IMR-90 (cell line): Measurements from ENCODE around the gene TOP2B. TPM values are rescaled to one million over a fixed set of nuclear protein-coding genes. Genes with fewer than 3 reads are reported as not detected.

Source experiments
- ATAC-seq: fragments of 200-7000 bp; cut with Tn5 transposase; 2 replicates; pipeline ENCODE4 v1.9.1; 2020; ENCODE audit warnings: low read depth, mild to moderate bottlenecking, moderate library complexity
- BruUV-seq: library from RNA; stranded (reverse); fragments of 400-500 nt; replicated peaks from 2 replicates; lab custom pipeline; 2021; lab: Mats Ljungman, UMichigan
- CTCF ChIA-PET: fragments of 300-600 bp; formaldehyde crosslinking; extraction: SDS; loops from one replicate; lab custom pipeline; 2021; ENCODE audit warnings: antibody characterized with exemption; lab: Yijun Ruan, JAX
- POLR2A ChIA-PET: fragments of 300-600 bp; sonication (Branson Sonifier 250); formaldehyde crosslinking; loops from one replicate; lab custom pipeline; 2022; ENCODE audit warnings: antibody characterized with exemption; ENCODE audit not compliant: unreplicated experiment; lab: Charles Lee
- DNase-seq: peaks from one replicate; pipeline ENCODE4 v3.0.0; 2013
- H2AFZ ChIP-seq: replicated peaks from 2 replicates; pipeline ENCODE3; 2013; ENCODE audit warnings: low read length, mild to moderate bottlenecking; ENCODE audit not compliant: poor library complexity
- H2AK5ac ChIP-seq: 2 replicates; pipeline ENCODE4 v1.6.1; 2013; ENCODE audit warnings: low read depth, low read length, inconsistent platforms
- H2AK9ac ChIP-seq: replicated peaks from 2 replicates; pipeline ENCODE3; 2013; ENCODE audit warnings: mild to moderate bottlenecking, low read depth, low read length, moderate library complexity; ENCODE audit not compliant: poor library complexity
- H2BK120ac ChIP-seq: 2 replicates; pipeline ENCODE4 v1.6.1; 2013; ENCODE audit warnings: low read depth, low read length, inconsistent platforms
- H2BK15ac ChIP-seq: 3 replicates; pipeline ENCODE4 v1.6.1; 2013; ENCODE audit warnings: low read depth, low read length, inconsistent platforms
- H2BK20ac ChIP-seq: 2 replicates; pipeline ENCODE4 v1.6.1; 2013; ENCODE audit warnings: low read depth, mild to moderate bottlenecking, inconsistent platforms, low read length, moderate library complexity
- H2BK5ac ChIP-seq: 2 replicates; pipeline ENCODE4 v1.6.1; 2013; ENCODE audit warnings: mild to moderate bottlenecking, low read depth, low read length, inconsistent platforms; ENCODE audit not compliant: poor library complexity, severe bottlenecking
- H3K14ac ChIP-seq: replicated peaks from 2 replicates; pipeline ENCODE4 v1.6.1; 2013; ENCODE audit warnings: low read depth, low read length, inconsistent platforms
- H3K18ac ChIP-seq: 2 replicates; pipeline ENCODE4 v1.6.1; 2013; ENCODE audit warnings: low read depth, low read length, control low read depth
- H3K23ac ChIP-seq: 2 replicates; pipeline ENCODE4 v1.6.1; 2013; ENCODE audit warnings: low read depth, low read length, inconsistent platforms
- H3K27ac ChIP-seq: 2 replicates; pipeline ENCODE4 v1.5.1; 2013; ENCODE audit warnings: mild to moderate bottlenecking, control low read depth, low read length; ENCODE audit not compliant: insufficient read depth
- H3K27me3 ChIP-seq: 2 replicates; pipeline ENCODE4 v1.6.1; 2013; ENCODE audit warnings: low read length; ENCODE audit not compliant: control insufficient read depth, insufficient read depth
- H3K36me3 ChIP-seq: 2 replicates; pipeline ENCODE4 v1.6.1; 2013; ENCODE audit warnings: low read length, mixed read lengths; ENCODE audit not compliant: control insufficient read depth, insufficient read depth
- H3K4ac ChIP-seq: 2 replicates; pipeline ENCODE4 v1.6.1; 2013; ENCODE audit warnings: low read depth, low read length, inconsistent platforms
- H3K4me1 ChIP-seq: 2 replicates; pipeline ENCODE4 v1.6.1; 2013; ENCODE audit warnings: low read length, mixed read lengths; ENCODE audit not compliant: control insufficient read depth, insufficient read depth
- H3K4me2 ChIP-seq: 2 replicates; pipeline ENCODE4 v1.6.1; 2013; ENCODE audit warnings: low read depth, mild to moderate bottlenecking, control low read depth, low read length, moderate library complexity
- H3K4me3 ChIP-seq: 2 replicates; pipeline ENCODE4 v1.5.1; 2013; ENCODE audit warnings: low read depth, mild to moderate bottlenecking, control low read depth, low read length, moderate library complexity; ENCODE audit not compliant: insufficient read depth
- H3K56ac ChIP-seq: 2 replicates; pipeline ENCODE4 v1.6.1; 2013; ENCODE audit warnings: low read length, inconsistent platforms; ENCODE audit not compliant: insufficient read depth; ENCODE audit errors: extremely low read depth
- H3K79me1 ChIP-seq, 2 experiments: 2 replicates each; pipeline ENCODE4 v1.6.1; 2013; ENCODE audit warnings: low read length in 2 of 2, inconsistent platforms in 1 of 2, low read depth in 1 of 2
- H3K9ac ChIP-seq: 2 replicates; pipeline ENCODE4 v1.6.1; 2013; ENCODE audit warnings: low read depth, low read length, control low read depth
- H3K9me1 ChIP-seq: 2 replicates; pipeline ENCODE4 v1.6.1; 2013; ENCODE audit warnings: low read length, inconsistent platforms; ENCODE audit not compliant: insufficient read depth
- H3K9me3 ChIP-seq: 2 replicates; pipeline ENCODE4 v1.6.1; 2013; ENCODE audit warnings: low read length; ENCODE audit not compliant: control insufficient read depth, insufficient read depth
- H4K20me1 ChIP-seq: 2 replicates; pipeline ENCODE4 v1.6.1; 2013; ENCODE audit warnings: low read length, inconsistent platforms; ENCODE audit not compliant: insufficient read depth
- H4K5ac ChIP-seq: 2 replicates; pipeline ENCODE4 v1.6.1; 2013; ENCODE audit warnings: mild to moderate bottlenecking, low read depth, low read length, control low read depth
- H4K8ac ChIP-seq, 2 experiments: 2 replicates each; pipeline ENCODE4 v1.6.1; 2013; ENCODE audit warnings: low read depth in 2 of 2, low read length in 2 of 2, control low read depth in 1 of 2, inconsistent platforms in 1 of 2
- H4K91ac ChIP-seq: 2 replicates; pipeline ENCODE4 v1.6.1; 2013; ENCODE audit warnings: low read depth, low read length, inconsistent platforms; ENCODE audit not compliant: insufficient read depth
- BHLHE40 ChIP-seq: fragments of 150-350 bp; IDR thresholded peaks from 2 replicates; pipeline ENCODE4 v1.6.1; 2016; ENCODE audit warnings: mild to moderate bottlenecking, low read depth, low read length
- CEBPB ChIP-seq: IDR thresholded peaks from 2 replicates; pipeline ENCODE4 v1.6.1; 2012; ENCODE audit warnings: low read depth, low read length, improper control_type of control experiment
- CHD1 ChIP-seq: IDR thresholded peaks from 2 replicates; pipeline ENCODE4 v1.6.1; 2012; ENCODE audit warnings: low read depth, low read length, improper control_type of control experiment
- CTCF ChIP-seq: conservative IDR thresholded peaks from 2 replicates; pipeline ENCODE4 v1.5.1; 2012; ENCODE audit warnings: mild to moderate bottlenecking, low read depth, low read length, improper control_type of control experiment
- ELK1 ChIP-seq: fragments of 150-350 bp; IDR thresholded peaks from 2 replicates; pipeline ENCODE4 v1.6.1; 2016; ENCODE audit warnings: low read depth, mild to moderate bottlenecking, low read length, moderate library complexity, borderline replicate concordance
- FOS ChIP-seq: fragments of 150-350 bp; IDR thresholded peaks from 2 replicates; pipeline ENCODE4 v1.6.1; 2016; ENCODE audit warnings: low read depth, low read length
- MAFK ChIP-seq: IDR thresholded peaks from 2 replicates; pipeline ENCODE4 v1.6.1; 2012; ENCODE audit warnings: low read depth, low read length, improper control_type of control experiment
- MAZ ChIP-seq: IDR thresholded peaks from 2 replicates; pipeline ENCODE4 v1.6.1; 2012; ENCODE audit warnings: low read depth, mild to moderate bottlenecking, low read length, improper control_type of control experiment, moderate library complexity, borderline replicate concordance
- MXI1 ChIP-seq: IDR thresholded peaks from 2 replicates; pipeline ENCODE4 v1.6.1; 2012; ENCODE audit warnings: low read depth, mild to moderate bottlenecking, low read length, moderate library complexity, borderline replicate concordance
- NFE2L2 ChIP-seq: fragments of 150-350 bp; IDR thresholded peaks from 2 replicates; pipeline ENCODE4 v1.6.1; 2016; ENCODE audit warnings: low read depth, mild to moderate bottlenecking, low read length
- POLR2A ChIP-seq: IDR thresholded peaks from 2 replicates; pipeline ENCODE4 v1.6.1; 2012; ENCODE audit warnings: mild to moderate bottlenecking, low read depth, low read length
- RAD21 ChIP-seq: IDR thresholded peaks from 2 replicates; pipeline ENCODE4 v1.6.1; 2012; ENCODE audit warnings: low read length, improper control_type of control experiment
- RCOR1 ChIP-seq: IDR thresholded peaks from 2 replicates; pipeline ENCODE4 v1.6.1; 2012; ENCODE audit warnings: mild to moderate bottlenecking, low read length, improper control_type of control experiment; ENCODE audit not compliant: insufficient replicate concordance
- RFX5 ChIP-seq: IDR thresholded peaks from 2 replicates; pipeline ENCODE4 v1.8.0; 2012; ENCODE audit warnings: low read depth, mild to moderate bottlenecking, low read length, moderate library complexity
- SMC3 ChIP-seq: fragments of 150-350 bp; IDR thresholded peaks from 2 replicates; pipeline ENCODE4 v1.6.1; 2016; ENCODE audit warnings: low read depth, mild to moderate bottlenecking, antibody characterized with exemption, low read length, moderate library complexity
- USF2 ChIP-seq: fragments of 150-350 bp; IDR thresholded peaks from 2 replicates; pipeline ENCODE4 v1.6.1; 2017; ENCODE audit warnings: mild to moderate bottlenecking, antibody characterized with exemption, low read length, low read depth
- WGBS, 2 experiments: methylation state at CpG; one replicate each; pipeline versions ENCODE4 v1.1.5 to v1.1.7; 2013; ENCODE audit warnings: missing lambda C conversion rate in 2 of 2; ENCODE audit not compliant: insufficient read length in 1 of 2; ENCODE audit errors: extremely low coverage in 2 of 2; 5-methylcytosine and 5-hydroxymethylcytosine counted together
- dilution Hi-C: fragments of 300-500 bp; cut with HindIII; formaldehyde crosslinking; loops from one replicate; pipeline ENCODE4 v1.14.3; 2018; ENCODE audit warnings: low sequenced_read_pairs; ENCODE audit not compliant: unreplicated experiment
- in situ Hi-C: fragments of 300-500 bp; cut with MboI; formaldehyde crosslinking; loops from 3 replicates; pipeline ENCODE4 v1.14.3; 2019; ENCODE audit warnings: low sequenced_read_pairs, inconsistent platforms, mixed read lengths
- intact Hi-C: fragments of 100-400 bp; cut with micrococcal nuclease; formaldehyde crosslinking; loops from 2 replicates; pipeline ENCODE4 v1.10.0; 2022
- polyA plus RNA-seq, 3 experiments: library from polyadenylated mRNA; depleted of rRNA; stranded (reverse); fragments of >200 nt; gene quantifications; 2 replicates each; pipeline ENCODE4 v1.2.3, GENCODE V29; 2012; ENCODE audit warnings: low replicate concordance in 1 of 3
- total RNA-seq: library from RNA; depleted of rRNA; stranded (reverse); fragments of >200 nt; gene quantifications from 2 replicates; pipeline ENCODE4 v1.2.3, GENCODE V29; 2012

The TOP2B gene
- total and polyA plus RNA-seq, 2 of the 4 experiments (the other 2 are of a cell fraction), result 45.5 to 53.4 TPM

DNA sequence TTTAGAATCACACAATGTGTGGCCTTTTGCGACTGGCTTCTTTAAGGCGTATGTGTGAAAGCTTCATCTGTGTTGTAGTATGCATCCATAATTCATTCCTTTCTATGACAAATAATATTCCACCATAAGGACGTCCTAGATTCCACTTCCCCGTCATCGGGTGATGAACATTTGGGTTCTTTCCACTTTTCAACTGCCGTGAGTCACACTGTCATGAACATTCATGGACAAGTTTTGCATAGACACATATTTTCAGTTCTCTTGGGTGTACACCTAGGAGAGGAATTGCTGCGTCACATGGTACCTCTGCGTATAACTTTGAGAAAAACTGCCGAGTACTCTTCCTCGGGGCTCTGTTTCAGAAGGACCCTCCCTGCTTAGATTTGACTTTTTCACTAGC lies 97.3 kb downstream of the TOP2B start:
- no peak for ATAC-seq
- POLR2A ChIA-PET, result no interaction called here

More for the DNA sequence above, 97.3 kb downstream of the TOP2B start:
- no peak overlapping the region for H3K14ac ChIP-seq
- no peak overlapping the region for H2AFZ ChIP-seq
- no peak overlapping the region for H2AK5ac ChIP-seq
- no peak overlapping the region for H3K23ac ChIP-seq
- H3K56ac ChIP-seq, result no peak overlapping the region
- H2BK15ac ChIP-seq, result no peak overlapping the region
- H2BK20ac ChIP-seq, result no peak overlapping the region
- no peak overlapping the region for H3K9ac ChIP-seq
- DNase-seq, result no peak
- in situ Hi-C loops, result no loop called here
- no peak overlapping the region for H3K4me2 ChIP-seq
- CTCF ChIA-PET, result interaction anchor here (0.6 kb wide), 1 partner anchor 202 kb away, joined by 5 read pairs; no protein-coding TSS in a partner anchor
- no peaks in the 10 kb centered on the region for H3K9me3 ChIP-seq
- H3K36me3 ChIP-seq, result no peaks in the 10 kb centered on the region
- no peaks in the 10 kb centered on the region for H3K27me3 ChIP-seq
- no peaks in the 10 kb centered on the region for H4K20me1 ChIP-seq
- H3K79me1 ChIP-seq, result no peaks in the 10 kb centered on the region
- H2BK5ac ChIP-seq, result no peak overlapping the region
- intact Hi-C loops, result no loop called here
- H3K27ac ChIP-seq, result no peak overlapping the region
- no peak overlapping the region for H3K4ac ChIP-seq
- WGBS, 2 experiments, result 85% methylated on average over 8 of the region's 10 CpGs; no CpG with 5 or more reads in 1 of the 2 experiments
- H2AK9ac ChIP-seq, result no peak overlapping the region
- H4K91ac ChIP-seq, result no peak overlapping the region
- H4K5ac ChIP-seq, result no peak overlapping the region
- no TSS peak for BruUV-seq
- no peaks in the 10 kb centered on the region for H3K4me1 ChIP-seq
- no peaks in the 10 kb centered on the region for H3K9me1 ChIP-seq
- H3K4me3 ChIP-seq, result no peak overlapping the region
- TF ChIP-seq MAZ (no peak), CHD1 (no peak), USF2 (no peak), ELK1 (no peak), MXI1 (no peak), NFE2L2 (no peak), RFX5 (no peak), RCOR1 (no peak), SMC3 (no peak), BHLHE40 (no peak), CTCF (no peak), CEBPB (no peak), FOS (no peak), RAD21 (no peak), MAFK (no peak), POLR2A (no peak)
- no peak overlapping the region for H4K8ac ChIP-seq
- no peak overlapping the region for H2BK120ac ChIP-seq
- dilution Hi-C loops, result no loop called here
- H3K18ac ChIP-seq, result no peak overlapping the region
